HG02970 (cell line): Measurements from ENCODE around the gene SEMA7A.
A peak's percentile ranks its signal among the peaks of the same experiment; 100 is the strongest.
"Not testable (repeated sequence)": the region's sequence is repeated elsewhere in the genome, so short reads cannot be mapped to it uniquely, and the experiment has no call there.

Experiments used
- ATAC-seq: cut with Tn5 transposase; IDR thresholded peaks from one replicate; pipeline ENCODE4 v1.9.1; 2021; ENCODE audit warnings: mild to moderate bottlenecking, moderate library complexity, moderate number of reproducible peaks; ENCODE audit not compliant: unreplicated experiment, low FRiP score

Gene SEMA7A

DNA sequence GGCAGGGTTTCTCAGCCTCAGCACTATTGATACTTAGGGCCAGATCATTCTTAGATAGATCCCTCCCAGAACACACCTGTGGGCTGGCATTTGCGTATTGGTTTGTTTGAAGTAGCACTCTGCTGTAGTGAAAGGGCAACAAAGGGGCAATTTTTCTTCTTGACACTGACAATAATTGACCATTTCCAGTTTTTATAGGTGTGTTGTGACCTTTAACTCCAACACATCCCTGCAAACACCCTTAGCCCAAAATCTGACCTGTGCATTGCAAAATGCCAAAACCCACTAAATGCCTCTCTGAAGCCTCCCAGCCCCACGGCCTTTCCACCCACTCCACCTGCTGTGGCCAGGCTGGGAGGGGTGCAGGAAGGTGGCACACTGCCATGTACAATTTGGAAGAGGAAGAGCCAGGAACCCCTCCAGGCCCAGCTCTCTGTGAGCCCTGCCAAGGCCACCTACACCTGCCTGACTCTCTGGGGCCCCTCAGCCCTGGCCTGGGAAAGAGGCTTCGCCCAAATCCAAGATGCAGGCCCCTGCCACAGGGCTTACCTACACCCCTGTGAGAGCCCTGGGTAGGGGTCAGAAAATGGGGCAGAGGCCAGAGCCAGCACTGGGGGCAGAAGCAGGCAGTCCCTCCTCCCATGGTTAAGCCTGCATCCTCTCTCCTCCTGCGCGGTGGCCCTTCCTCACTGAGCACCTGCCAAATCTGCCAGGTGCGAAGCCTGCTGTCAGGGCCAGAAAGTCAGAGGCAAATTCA is 56.8 kb downstream of the SEMA7A start:
- no peak for ATAC-seq

GRCh38 chr15:74376226-74376625 is 57.5 kb downstream of the SEMA7A start:
- no peak for ATAC-seq

DNA sequence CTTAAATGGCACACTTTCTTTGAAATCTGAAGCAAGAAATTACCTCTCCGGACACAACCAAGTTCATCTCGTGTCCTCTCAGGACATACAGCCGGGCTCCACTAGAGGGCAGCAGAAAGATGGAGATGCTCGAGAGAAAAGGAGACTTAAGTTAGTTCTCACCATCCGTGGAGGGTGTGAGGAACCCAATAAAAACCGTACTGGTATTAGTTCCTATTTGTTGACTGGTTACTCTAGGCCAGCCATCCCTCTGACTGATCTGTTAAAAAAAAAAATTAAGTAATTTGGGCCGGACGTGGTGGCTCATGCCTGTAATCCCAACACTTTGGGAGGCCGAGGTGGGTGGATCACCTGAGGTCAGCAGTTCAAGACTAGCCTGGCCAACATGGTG is 58.5 kb downstream of the SEMA7A start:
- ATAC-seq, result no peak

DNA sequence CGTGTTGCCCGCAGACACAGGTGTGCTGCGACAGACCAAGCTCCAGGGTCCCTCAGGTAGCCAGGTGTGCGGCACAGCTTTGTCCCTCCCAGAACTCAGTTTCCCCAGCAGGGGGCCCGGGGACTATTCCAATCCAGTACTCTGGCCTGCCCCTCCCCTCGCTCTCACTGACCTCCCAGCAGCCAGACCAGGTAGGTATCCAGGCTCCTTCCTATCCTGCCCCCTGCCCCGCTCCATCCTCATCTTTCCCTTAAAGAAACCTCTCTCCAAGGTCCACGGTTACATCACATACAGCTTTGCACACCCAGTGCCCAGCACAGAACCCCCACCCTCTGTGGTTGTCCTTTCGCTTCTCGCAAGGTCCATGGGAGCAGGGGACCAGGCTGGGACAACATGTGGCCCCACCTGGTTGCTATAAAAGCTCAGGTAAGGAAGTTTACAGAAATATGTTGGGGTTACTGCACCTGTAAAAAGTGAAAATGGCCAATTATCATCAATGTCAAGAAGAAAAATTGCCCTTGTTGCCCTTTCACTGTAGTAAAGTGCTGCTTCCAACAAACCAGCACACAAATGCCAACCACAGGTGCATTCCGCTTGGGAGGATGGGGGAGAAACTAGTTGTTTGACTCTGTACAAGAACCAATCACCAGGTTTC is 59.0 kb downstream of the SEMA7A start:
- peak; percentile 23 for ATAC-seq

DNA sequence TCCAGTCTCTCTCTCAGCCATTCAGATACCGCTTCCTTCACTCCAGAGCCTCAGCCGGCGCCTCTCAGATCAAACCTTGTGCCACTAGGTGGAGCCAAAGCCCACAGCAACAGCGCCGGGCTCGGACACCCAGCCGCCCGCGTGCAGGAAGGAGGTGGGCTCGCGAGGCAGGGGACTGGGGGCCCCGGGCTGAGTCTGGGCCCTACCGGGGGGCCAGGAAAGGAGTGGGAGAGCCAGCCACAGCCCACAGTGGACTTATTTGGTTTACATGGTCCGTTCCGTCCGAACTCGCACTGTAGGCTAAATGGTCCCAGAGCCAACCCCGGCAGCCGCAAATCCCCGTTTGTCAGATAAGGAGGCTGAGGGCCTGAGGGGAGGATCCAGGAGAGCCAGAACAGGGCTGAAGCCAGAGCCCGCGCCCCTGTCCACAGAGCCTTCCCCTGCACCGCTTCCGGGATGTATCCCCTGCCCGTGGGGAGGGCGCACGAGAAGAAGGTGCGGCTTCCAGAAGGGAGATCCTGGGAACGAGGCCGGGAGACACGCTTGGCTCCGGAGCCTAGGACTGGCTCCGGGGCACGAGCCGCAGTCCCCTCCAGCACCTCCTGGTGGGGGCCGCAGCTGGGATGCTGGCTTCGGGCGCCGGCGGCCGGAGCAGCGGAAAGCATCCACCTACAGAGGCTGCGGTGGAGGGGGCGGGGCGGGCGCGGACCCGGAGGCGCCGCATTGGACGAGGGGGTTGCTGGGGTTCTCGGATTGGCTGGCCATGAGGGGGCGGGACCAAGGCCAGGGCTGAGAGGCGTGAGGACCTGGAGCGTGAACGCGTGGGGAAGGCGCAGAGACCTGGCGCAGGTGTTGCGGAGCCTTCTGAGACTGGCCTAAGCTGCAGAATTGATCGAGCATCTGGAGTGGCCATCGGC is 59.8 kb downstream of the SEMA7A start:
- ATAC-seq, result peak; percentile 52

GRCh38 chr15:74373056-74373650 is 60.6 kb downstream of the SEMA7A start:
- no peak for ATAC-seq

GRCh38 chr15:74370471-74370870 is 63.3 kb downstream of the SEMA7A start:
- ATAC-seq, result no peak

DNA sequence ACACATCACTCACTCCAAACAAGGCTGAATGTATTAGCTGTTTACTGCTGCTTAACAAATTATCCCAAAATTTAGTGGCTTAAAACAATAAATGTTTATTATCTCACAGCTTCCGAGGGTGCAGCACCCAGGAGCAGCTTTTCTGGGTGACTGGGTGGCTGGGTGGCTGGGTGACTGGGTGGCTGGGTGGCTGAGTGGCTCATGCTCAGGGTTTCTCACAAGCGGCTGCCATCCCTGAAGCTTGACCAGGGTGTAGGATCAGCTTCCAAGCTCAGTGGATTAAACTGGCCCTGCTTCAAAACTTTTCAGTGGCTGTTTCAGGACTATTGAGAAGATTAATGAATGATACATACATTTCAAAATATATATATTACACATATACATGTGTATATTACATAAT is 64.0 kb downstream of the SEMA7A start:
- no peak for ATAC-seq

DNA sequence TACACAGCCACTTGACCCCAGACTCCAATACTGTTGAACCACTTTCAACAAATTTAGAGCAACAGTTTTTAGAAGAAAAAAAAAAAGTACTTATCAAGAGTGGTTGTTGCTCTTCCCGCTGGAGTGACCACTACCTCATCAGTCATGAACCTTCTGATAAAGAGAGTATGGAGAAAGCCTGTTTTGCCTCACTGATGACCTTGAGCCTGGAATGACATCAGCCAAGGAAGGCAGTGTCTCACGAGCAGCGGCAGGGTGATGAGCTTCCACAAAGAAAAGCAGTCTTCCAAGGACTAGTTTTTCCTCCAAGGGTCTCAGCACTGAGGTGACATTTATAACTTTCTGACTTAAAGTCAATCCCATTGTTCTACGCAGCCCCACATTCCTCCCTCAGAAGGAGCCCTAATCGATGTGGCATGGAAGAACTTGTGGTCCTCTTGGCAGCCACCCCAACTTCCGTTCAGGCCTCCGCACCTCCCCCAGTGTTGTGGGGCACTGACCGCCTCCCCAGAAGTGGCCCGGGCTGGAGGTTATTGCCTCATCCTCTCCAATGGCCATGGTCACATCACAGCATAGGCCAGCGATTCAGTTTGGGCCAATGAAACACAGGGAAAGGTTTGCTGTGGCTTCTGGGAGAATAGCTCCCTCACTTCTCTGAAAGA is 64.5 kb downstream of the SEMA7A start:
- no peak for ATAC-seq

GRCh38 chr15:74368121-74368520 is 65.6 kb downstream of the SEMA7A start:
- no peak for ATAC-seq

- ATAC-seq, result no peak
Observed at GRCh38 chr15:74367296-74367854, 66.4 kb downstream of the SEMA7A start, which contains the start of gene CYP11A1. TSS of gene CYP11A1 (minus strand) at chr15:74367646. CDS start at chr15:74367585, 61 bp downstream.

DNA sequence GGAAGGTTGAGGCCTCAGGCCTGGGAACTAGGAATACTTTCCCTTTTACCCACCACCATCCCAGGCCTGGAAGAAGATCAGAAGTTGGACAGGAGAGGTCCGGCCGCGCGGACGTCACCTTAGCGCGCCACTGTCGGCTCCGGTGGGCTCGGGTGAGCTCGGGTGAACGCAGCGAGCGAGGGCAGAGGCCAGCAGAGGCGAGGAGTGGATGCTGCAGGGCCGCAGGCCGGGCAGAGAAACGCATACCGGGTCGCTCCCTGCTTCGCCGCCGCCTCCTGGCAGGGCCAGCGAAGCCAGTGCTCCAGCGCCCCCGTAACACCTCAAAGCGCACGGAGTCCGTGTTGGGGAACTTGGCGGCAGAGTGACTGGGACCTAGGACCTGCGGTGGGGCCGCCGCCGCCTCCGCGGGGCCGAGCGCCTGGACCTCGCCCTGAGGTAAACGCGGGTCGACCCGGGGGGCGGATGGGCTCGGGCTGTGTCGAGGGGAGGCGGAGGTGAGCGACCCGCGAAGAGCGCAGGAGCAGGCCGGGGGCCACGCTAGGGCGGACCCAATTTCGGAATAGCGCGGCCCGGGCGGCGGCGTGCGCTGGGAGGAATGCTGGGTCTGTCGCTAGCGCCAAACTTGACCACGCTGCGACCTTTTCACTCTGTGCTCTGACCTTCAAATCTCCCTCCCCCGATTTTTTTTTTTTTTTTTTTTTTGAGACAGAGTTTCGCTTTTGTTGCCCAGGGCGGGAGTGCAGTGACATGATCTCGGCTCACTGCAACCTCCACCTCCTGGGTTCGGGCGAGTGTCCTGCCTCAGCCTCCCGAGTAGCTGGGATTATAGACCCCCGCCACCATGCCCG is 67.9 kb downstream of the SEMA7A start:
- no peak for ATAC-seq

DNA sequence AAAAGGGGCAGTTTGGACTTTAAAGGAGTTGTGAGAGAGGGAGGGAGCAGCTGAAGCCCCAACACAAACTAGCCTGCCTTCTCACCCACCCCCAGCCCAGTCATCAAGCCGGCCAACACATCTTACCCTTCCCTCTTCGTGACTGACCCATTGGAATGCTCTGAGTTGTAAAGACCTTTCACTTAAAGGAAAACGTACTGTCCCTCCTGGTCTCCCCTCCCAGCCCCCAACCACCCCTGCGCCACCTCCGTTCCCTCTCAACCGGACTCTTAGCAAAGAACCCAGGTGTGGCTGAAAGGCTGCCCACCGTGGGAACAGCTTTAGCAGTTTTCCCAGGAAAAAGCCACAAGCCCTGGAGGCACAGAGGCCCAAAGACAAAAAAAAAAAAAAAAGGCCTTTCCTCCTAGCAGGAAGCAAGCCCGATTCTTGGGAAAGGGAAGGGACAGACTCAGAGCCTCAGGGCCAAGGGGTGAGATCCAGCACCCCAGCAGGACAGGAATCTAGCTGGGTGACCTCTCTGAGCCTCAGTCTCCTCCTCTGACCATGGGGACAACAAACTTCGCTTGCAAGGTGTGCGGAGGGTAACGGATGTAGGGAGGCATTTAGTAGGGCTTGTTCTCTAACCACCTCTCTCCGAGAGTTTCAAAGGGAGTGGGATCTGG is 68.7 kb downstream of the SEMA7A start:
- no peak for ATAC-seq

DNA sequence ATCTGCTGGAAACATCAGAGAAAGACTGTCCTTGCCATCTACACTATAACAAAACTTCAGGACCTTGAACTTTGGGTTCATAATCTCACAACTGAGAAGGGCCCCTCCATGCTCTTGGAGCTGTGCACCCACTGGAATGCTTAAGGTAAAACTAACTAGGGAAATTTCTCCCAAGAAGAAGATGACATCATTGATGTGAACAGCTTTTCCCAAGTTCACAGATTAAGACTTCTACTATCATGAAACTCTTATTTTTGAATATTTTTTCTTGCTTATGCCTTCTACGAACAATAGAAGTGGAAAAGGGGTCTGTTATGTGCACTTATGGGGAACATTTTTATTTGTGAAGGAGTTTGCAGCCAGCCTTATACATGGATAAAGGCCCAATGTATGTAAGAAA is 71.3 kb downstream of the SEMA7A start:
- no peak for ATAC-seq

GRCh38 chr15:74360855-74361254 is 72.9 kb downstream of the SEMA7A start:
- ATAC-seq, result not testable (repeated sequence)

GRCh38 chr15:74359376-74359775 is 74.4 kb downstream of the SEMA7A start:
- ATAC-seq, result not testable (repeated sequence)
